ENCODE results near the gene PCBD2. TPM values are rescaled to one million over a fixed set of nuclear protein-coding genes. Genes with fewer than 3 reads are reported as not detected.

The PCBD2 gene
- total RNA-seq, 4 donors from 2014 or later = 16.9 to 21.7 (median 20.8) TPM

- ATAC-seq (peak in 1 of 2 donors; percentile 45), DNase-seq (no peak)
- Histone ChIP-seq H3K9me3 (no peaks in the 10 kb centered on the region), H3K36me3 (peaks cover 0 to 47% of the 10 kb centered on the region in 2 donors), H3K27ac (peak overlapping the region in 2 of 4 donors; percentile 10 to 37), H3K4me1 (peaks cover 0 to 6% of the 10 kb centered on the region in 2 donors), H3K4me3 (no peak overlapping the region), H3K27me3 (no peaks in the 10 kb centered on the region)
- intact Hi-C loops (cut with DNase I; ENCODE audit: low total_unique reads) = no loop called here
- no peak for TF ChIP-seq CTCF (IDR thresholded peaks at IDR 0.05 in 4 of 5, conservative IDR thresholded peaks at IDR 0.05 in 1 of 5)
- no peak for TF ChIP-seq POLR2A (IDR thresholded peaks at IDR 0.05)
- in situ Hi-C loops (cut with MboI; ENCODE audit: low sequenced_read_pairs in 4 of 4) = loop anchor here in 1 of 4 donors (25.0 kb wide), 1 partner anchor 151 kb away; the partner anchor contains the start of gene DDX46
Observed at GRCh38 chr5:134913254-134913653, 8.3 kb downstream of the PCBD2 start.

DNA sequence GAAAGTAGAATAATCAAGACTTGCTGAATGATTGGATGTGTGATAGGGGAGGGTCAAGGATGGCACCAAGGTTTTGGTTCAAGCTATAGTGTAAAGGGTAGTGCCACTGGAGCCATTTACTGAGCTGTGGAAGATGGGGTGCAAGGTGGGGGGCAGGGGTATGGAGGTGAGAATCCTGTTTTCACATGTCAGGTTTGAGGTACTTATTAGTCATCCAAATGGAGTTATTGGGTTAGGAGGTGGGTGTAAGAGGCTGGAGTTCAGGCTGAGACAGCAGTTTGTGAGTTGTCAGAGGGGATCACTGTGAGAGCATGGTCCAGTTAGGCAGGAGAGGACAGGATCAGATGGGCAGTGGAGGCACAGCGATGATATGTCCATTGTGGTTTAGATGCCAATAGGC, 8.9 kb downstream of the PCBD2 start:
- DNase-seq (no peak), ATAC-seq (no peak)
- Histone ChIP-seq H3K4me3 (no peak overlapping the region), H3K27ac (peak overlapping the region in 1 of 4 donors; percentile 37), H3K4me1 (peaks cover 3 to 9% of the 10 kb centered on the region in 2 donors), H3K27me3 (no peaks in the 10 kb centered on the region), H3K36me3 (peaks cover 0 to 47% of the 10 kb centered on the region in 2 donors), H3K9me3 (no peaks in the 10 kb centered on the region)
- in situ Hi-C loops (cut with MboI; ENCODE audit: low sequenced_read_pairs in 4 of 4) (loop anchor here in 1 of 4 donors (25.0 kb wide), 1 partner anchor 151 kb away; the partner anchor contains the start of gene DDX46), intact Hi-C loops (cut with DNase I; ENCODE audit: low total_unique reads) (no loop called here)
- TF ChIP-seq POLR2A (IDR thresholded peaks at IDR 0.05) (no peak), CTCF (IDR thresholded peaks at IDR 0.05 in 4 of 5, conservative IDR thresholded peaks at IDR 0.05 in 1 of 5) (no peak)

DNA sequence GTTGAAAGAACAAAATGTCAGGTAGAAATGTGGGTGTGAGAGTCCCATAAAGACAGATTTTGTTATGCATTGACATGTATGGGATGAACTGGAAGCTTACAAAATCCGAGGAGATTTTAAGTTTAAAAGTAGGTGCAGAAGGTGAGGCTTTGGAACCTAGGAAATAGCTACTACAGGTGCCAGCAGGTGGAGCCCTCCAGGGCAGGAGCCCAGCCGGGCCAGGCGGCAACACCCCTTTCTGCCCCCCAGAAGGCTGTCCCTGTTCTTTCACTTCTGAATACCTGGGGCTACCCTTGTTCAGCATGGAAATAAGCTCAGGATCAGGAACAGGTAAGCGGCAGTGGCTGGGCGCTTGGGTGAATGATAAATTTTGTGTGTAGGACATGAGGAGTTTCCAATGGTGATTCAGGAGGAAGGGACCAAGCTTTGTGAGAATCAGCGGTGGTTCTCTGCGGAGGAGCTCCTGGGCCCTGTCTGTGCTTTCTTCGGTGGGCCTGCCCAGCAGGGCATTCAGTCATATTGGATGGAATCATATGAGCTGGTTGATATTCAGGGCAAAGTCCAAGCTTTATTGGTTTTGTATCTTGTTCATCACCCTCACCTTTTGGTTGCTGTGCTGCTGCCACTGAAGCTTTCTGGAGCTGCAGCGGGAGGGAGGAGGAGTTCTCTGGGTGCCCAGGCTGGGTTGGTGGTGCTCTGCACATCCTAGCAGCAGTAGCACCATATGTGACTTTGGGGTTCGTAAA, 12.3 kb downstream of the PCBD2 start:
- in situ Hi-C loops (cut with MboI; ENCODE audit: low sequenced_read_pairs in 4 of 4) = loop anchor here in 1 of 4 donors (25.0 kb wide), 1 partner anchor 155 kb away; the partner anchor contains the start of gene DDX46

GRCh38 chr5:134918861-134919260, 13.9 kb downstream of the PCBD2 start:
- in situ Hi-C loops (cut with MboI; ENCODE audit: low sequenced_read_pairs in 4 of 4) = loop anchor here in 1 of 4 donors (25.0 kb wide), 1 partner anchor 157 kb away; the partner anchor contains the start of gene DDX46
- Histone ChIP-seq H3K9me3 (no peaks in the 10 kb centered on the region), H3K4me3 (no peak overlapping the region), H3K4me1 (peaks cover 8 to 12% of the 10 kb centered on the region in 2 donors), H3K27ac (no peak overlapping the region), H3K36me3 (peaks cover 0 to 35% of the 10 kb centered on the region in 2 donors), H3K27me3 (no peaks in the 10 kb centered on the region)
- no peak for DNase-seq
- TF ChIP-seq CTCF (IDR thresholded peaks at IDR 0.05 in 4 of 5, conservative IDR thresholded peaks at IDR 0.05 in 1 of 5) (no peak), POLR2A (IDR thresholded peaks at IDR 0.05) (no peak)
- no peak for ATAC-seq
- intact Hi-C loops (cut with DNase I; ENCODE audit: low total_unique reads) = no loop called here

More for the DNA sequence above, 12.3 kb downstream of the PCBD2 start:
- Histone ChIP-seq H3K4me3 (no peak overlapping the region), H3K9me3 (no peaks in the 10 kb centered on the region), H3K36me3 (peaks cover 0 to 35% of the 10 kb centered on the region in 2 donors), H3K27me3 (no peaks in the 10 kb centered on the region), H3K27ac (no peak overlapping the region), H3K4me1 (peaks cover 8 to 18% of the 10 kb centered on the region in 2 donors)
- no peak for TF ChIP-seq POLR2A (IDR thresholded peaks at IDR 0.05)
- no peak for TF ChIP-seq CTCF (IDR thresholded peaks at IDR 0.05 in 4 of 5, conservative IDR thresholded peaks at IDR 0.05 in 1 of 5)
- ATAC-seq = no peak
- DNase-seq = no peak
- intact Hi-C loops (cut with DNase I; ENCODE audit: low total_unique reads) = no loop called here
